CD4-positive, alpha-beta T cell treated with Interferon alpha-2 for 1 hour (primary cell): ENCODE measurements around the gene CIB4.

ENCODE experiments used
- DNase-seq, 2 donors: peaks; one replicate each; pipeline ENCODE4 v3.0.0-alpha.2; 2020 to 2022

CIB4 gene

DNA sequence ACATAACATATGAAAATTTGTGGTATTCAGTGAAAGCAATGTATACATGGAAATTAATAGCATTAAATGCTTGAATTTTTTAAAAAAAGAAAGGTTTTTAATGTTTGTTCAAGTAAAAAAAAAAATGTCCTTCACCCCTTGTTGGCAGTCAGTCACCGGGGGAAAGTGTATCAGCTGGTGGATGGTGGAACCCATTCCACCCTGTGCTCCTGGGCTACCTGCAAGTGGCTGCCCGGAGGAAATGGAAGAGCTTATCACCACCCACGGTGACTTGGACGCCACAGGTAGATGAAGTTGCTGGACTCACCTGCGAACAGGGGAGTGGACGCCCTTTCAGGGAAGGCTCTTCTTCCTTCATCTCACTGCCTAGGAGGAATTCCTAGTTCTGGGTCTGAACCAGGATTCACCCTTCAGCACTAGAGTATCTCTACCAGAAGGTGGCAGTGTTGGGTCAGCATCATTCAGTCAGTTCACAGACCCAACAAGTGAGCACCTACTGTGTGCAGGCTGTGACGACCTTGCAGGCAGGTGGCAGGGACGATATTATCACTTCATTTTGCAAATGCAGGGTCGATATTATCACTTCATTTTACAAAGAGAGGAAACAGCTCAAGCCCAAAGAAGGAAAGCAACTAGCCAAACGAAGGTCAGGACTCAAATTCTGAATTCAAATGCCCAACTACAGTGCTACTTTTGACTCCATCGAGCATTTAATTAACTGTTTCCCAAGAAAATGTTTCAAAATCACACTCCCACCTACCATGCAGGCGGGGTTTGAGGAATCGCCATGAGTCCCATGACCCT lies 35.8 kb downstream of the CIB4 start:
- peak; percentile 22 to 42 for DNase-seq

DNA sequence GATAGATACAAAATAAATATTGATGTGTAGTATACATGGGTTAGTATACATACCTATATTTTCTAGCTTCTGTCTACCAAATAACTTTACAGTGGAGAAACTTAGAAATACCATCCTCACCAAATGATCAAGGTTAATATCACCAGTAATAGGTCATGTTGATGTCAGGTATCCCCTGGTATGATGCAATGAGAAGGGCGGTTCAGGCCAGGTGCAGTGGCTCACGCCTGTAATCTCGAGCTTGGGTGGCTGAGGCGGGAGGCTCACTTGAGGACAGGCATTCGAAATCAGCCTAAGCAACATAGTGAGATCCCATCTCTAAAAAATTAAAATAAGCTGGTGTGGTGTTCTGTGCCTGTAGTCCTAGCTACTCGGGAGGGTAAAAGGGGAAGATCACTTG lies 38.6 kb downstream of the CIB4 start:
- DNase-seq, result no peak

DNA sequence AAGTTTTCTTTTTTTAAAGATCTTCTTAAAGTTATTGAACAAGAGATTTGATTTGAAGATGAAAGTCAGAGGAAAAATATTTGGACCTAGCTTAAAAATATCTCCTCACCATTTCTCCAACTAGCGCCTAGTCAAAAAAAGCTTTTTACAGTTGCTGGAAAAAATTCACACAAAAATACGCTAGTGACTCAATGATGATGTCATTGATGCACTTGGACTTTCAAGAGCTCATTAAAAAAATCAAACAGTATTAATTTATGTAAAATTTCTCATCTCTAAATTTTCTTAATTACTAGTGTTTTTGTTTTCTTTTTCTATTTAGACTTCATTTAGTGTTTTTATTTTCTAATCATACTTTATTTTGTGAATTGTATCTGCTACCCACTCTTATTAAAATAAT lies 41.8 kb downstream of the CIB4 start:
- no peak for DNase-seq

DNA sequence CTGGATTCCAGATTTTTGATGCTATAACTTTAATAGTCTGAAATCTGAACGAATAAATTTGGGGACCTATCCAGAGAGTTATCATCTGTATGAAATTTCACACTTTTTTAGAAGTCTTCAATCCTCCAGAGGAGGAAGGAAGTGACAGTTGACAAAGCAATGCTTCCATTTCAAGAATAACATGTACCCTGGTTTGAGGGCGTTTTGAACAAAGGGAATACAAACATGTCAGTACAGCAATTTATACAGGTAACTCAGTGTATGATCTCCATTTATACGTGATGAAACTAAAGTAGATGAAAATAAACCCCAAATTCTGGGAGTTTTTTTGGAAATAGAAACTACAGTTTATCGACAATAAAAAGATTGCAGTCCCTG lies 42.2 kb downstream of the CIB4 start:
- no peak for DNase-seq

DNA sequence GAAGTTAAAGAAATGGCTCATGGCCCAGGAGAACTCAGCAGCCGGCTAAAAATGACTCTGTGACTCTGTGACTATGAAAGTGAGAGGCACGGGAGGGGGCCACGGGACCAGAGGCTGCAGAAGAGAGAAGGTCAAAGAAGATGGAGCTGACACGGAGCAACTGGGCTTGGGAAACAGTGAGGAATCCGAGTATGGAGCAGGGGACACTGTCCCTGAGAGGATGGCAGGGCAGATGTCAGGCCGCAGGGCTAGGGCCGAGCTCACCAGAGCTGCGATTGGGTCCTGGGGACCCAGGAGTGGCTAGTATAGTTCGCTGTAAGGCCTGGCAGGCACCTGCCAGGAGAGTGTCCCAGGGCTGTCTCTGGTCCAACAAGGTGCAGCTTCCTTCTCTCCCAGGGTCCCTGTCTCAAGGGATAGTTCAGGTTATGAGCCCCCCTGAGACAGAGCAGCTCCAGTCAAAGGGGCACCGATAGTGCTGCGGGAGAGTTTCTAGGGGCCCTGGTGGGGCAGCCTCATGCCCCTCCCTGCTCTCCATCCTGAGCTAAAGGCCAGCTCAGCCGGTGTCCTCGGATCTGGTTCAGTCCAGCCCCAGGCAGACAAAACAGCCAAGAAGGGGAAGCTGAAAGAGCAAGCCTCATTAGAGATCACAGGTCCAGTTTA lies 42.7 kb downstream of the CIB4 start:
- no peak for DNase-seq

DNA sequence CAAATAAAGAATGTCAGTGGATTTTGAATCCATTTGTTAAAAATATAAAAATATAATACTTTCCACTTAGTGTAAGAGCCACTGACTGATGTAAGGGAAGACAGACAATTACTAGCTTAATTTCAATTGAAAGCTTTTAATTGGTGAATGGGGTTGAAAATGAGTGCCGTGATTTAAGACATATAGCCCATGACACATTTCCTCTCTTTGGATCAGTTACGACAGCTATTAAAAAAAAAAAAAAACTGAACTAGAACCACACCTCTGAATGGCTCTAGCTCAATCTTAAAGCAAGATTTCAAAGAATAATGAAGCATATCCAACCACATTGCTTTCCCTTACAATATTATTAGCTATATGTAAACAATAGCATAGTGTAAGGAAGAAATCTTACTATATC lies 44.0 kb downstream of the CIB4 start:
- DNase-seq, result no peak

DNA sequence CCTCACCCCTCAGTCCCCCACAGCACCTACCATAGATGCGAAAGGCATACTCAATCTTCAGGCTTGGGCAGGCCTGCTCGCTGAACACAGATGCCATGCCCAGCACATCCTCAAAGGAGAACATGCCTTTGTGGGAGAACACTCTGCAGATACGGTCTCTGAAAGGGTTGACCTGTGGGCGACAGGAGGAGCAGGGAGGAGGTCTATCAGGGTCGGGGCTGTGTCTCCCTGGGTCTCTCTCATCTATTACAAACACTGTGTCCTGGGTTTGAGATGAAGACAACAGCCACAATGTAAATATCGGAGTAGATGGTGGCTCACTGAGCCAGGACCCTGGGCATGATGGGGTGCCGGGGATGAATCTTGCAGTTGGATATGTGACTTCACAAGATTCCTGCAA lies 46.0 kb downstream of the CIB4 start:
- DNase-seq, result no peak

DNA sequence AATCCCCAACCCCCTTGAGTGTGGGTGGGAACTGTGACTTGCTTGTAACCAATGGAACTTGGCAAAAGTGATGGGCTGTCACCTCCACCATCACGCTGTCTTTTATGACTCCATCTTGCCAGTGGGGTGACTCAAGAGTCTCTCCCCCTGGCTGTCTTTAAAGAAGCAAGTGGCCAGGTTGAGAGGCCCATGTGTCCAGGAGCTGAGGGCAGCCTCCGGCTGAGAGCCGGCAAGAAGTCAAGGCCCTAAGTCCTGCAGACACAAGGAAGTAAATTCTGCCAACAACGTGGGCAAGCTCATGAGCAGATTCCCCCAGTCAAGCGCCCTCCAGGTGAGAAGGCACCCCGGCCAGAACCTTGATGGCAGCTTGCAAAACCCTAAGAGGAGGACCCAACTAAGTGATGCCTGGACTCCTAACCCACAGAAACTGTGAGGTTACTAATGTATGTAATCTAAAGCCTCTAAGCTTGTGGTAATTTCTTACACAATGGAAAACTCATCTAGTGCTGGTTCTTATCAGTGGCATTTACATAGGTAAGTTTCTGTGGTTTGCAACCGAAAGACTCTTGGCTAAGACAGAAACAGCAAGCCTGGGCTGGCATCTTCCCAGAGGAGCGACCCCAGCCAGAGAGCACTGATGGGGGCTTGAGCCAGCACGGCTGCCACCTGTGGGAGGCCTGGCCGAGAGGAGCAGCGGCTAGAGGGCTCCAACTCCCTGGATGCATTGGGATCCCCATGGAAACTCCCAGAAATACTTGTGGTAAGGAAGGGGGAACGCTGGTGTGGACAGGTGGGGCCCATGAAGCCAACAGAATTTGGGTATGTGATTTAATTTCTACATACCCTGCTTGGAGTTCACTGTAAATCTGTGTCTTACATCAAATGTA lies 49.3 kb downstream of the CIB4 start:
- no peak for DNase-seq

DNA sequence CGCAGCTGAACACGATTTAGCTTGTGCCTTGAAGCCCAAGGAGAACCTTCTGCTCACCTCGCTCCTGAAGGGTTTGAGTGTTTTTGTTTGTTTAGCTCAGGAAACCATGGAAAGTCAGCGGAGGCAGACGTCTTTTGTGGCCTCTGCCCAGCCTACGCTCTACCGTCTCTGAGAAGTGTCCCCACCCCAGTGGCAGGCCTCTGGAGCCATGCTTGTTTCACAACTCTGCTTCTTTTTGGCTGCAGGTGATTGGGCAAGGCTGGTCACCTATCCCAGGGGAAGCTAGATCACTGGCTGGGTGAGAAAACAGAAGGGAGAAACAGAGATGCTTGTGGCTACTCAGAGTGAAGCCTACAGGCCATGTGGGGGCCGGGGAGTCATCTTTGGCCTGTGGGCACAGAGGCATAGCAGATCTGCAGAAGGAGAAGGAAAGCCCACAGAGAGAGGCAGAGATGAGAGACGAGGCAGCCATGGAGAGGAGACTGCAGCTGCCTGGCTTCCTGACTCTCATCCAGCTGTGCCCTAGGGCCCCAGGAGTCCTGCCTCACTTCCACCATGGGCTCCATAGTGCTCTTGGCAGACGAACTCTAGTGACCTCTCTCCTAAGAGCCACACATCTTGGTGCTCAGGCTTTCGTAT lies 50.1 kb downstream of the CIB4 start:
- DNase-seq, result no peak

DNA sequence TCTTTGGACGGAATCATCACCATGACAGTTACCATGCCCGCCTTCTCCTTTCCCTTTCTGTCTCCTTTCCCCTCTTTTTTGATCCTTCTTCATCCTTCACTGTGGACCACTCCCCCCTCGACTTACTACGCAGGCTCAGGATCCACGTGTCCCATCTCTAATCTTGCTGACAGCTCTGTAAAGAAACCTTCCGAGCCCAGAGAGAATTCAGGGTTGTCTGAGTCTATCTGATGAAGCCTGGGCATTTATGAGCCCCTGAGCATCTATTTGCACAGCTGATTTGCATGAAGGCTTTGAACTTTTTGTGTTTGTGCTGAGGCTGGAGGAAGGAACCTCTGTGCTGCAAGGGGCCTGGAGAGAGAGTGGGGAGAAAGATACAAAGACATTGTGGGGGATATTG lies 50.7 kb downstream of the CIB4 start:
- no peak for DNase-seq

DNA sequence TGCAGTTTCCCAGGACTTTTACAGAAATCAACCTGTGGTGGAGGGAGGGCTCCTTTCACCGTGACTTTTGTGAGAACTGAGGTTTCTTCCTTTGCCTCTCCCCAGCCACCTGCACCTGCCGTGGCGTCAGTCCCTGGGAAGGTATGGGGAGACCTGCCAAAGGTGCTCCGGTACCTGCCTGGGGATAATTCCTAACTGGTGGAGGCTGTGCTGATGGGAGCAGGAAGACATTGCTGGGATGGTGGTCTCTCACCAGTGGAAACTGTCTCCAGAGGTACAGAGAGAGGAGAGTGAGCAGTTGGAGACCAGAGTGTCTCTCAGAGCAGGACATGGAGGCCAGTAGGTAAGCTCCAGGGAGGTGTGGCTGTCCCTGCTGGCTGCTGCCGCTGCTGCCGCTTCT lies 52.6 kb downstream of the CIB4 start:
- no peak for DNase-seq

DNA sequence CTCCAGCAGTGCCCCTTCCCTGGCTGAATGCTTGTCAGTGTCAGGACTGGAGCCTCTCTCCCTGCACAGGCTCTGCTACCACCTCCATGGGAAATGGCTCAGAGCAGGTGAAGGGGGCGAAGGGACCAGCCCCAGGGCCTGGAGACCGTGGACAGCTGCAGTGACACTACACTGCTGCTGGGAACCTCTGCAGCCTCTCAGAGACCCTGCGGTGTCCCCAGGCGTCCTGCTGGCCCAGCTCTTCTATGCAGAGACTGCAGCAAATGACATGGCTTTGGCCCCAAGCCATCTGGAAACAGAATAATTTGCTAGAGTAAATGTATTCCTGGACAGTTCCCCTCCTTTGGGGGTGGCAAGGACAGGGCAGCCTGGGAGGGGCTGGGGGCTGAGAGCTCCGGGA lies 53.2 kb downstream of the CIB4 start:
- no peak for DNase-seq

DNA sequence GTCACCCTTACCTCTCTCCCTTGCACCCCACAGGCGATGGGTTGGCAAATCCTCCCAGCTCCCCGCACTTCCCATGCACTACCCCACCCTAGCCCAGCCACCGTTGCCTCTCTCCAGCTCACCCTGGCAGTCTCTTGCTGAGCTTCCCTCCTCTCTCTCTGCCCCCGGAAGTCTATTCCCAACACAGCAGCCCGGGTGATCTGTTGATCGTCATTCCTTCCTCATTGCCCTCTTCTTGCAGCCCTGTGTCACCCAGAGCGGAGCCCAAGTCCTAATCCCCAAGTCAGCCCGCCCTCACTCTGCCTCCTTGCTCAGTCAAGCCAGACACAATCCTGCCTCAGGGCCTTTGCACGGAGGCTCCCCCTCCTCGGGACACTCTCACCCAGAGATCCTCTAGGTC lies 55.2 kb downstream of the CIB4 start:
- no peak for DNase-seq

DNA sequence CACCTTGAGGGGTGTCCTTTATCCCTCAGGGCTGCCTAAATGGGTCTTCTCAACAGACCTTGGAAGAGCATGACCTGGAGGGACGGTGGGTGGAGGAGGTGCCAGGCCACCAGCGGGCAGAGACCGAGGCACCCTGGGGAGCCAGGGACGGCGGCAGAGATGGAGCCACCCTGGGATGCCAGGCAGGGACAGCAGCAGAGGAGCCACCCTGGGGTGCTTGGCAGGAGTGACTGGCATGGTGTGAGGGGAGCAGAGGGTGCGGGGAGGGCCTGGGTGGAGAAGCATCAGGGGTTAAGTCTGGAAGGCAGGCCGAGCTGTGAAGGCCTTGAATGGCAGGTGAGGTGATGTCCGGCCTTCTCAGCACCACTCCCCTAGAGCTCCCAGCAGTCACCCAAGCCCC lies 56.1 kb downstream of the CIB4 start:
- DNase-seq, result no peak

DNA sequence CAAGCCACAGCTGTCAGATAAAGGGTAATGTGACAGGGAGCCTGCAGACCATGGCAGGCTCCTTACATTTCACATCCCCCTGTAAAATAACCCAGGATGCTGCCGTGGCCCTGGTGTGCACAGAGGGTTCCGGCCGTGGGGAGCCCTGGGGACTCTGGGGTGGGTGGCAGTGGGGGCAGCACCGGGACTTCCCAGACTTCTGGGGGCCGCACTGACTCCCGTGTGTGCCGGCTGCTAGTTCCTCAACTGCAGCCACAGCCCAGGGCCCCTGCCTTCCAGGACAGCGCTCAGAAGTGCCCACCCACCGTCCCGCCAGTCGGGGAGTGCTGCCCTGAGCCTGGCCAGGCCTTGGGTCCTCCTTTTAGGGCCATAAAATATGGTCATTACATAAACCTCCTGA lies 56.5 kb downstream of the CIB4 start:
- DNase-seq, result no peak

DNA sequence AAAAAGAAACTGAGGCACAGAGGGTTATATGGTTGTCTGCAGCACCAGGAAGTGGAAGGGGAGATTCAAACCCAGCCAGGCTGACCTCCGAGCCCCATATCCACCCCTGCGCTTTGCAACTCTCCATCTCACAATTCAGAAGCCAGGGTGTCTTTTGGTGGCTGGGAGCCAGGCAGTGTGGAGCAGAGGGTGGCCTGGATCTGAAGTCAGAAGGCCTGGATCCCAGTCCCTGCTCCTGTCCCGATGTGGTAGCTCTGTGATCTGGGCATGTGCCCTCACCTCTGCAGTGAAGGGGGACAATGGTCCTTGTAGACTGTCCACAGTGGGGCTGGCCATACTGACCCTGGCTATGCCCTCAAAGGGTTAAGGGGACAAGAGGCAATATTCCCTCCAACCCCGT lies 57.0 kb downstream of the CIB4 start:
- no peak for DNase-seq

DNA sequence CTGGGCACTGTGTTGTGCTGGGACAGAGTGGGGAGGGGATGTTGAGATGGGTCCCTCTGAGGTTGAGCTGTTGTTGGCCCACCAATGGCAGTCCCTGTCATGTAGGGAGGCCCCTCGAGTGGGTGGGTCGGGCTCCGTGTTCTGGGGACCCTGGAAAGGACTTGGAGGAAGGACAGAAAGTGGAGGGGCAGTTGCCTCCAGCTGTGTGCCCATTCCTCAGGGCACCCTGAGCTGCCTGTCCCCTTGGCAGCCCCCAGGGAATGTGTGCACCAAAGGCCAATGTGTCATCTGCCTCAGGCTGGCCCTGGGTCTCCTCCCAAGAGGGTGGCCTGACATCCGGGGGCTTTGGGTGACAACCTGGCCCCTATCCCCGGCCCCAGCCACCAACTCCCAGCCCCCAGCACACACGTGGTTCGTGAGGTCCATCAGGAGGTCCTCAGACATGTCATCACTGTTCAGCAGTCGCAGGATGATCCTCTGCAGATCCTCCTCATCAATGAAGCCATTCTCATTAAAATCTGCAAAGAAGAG lies 57.7 kb downstream of the CIB4 start:
- DNase-seq, result no peak

DNA sequence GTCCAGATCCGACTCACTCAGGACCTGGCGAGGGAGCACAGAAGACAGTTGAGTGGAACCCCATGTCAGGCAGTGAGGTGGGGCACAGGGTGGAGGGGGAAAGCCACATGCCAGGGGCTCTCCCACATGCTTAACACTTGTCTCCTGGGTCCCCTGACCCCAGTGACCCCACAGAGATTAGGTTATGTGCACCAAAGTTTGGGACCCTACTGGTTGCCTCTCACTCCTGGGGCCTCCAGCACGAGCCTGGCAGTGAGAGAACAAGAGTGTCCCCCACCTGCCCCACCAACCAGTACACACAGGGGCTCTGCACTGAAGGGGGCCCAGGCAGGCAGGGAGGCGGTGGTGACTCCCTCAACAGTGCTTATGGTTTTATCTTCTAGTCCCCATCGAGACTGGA lies 58.3 kb downstream of the CIB4 start:
- DNase-seq, result no peak

DNA sequence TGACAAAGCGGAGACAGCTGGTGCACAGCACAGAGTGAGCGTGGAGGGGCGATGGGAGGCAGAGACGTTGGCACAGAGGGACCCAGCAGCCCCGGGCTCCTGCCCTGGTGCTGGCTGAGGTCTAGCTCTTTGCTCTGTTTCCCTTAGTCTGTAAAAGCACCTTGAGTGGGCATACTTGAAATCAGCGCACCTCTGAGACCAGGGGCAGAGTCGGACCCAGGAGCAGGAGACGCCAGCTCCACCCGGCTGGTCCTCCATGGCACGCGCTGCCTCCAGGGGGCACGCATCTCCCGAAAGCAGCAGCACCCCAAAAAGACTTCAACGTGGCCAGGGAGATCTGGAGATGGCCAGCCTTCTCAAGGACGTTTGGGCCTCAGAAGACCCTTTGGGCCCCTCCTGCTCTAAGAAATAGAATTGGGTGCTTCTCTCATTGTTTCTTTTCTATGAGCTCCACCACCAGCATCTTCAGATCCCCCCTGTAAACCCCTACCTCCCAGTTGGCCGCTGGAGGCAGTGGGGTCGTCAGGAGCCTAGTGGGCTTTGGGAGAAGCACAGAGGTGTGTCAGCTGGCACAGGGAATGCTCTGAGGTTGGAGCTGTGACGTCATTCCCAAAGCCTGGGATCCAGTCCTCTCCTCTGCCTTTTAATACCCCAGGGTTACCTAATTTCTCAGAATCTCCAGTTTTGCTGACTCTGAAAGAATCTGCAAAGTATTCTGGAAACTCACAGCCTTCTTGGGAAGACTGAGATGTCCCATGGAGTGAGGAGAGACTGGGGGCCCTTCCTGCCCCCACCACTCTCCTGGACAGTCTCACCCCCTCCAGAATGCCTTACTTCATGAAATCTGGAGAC lies 58.9 kb downstream of the CIB4 start:
- no peak for DNase-seq

DNA sequence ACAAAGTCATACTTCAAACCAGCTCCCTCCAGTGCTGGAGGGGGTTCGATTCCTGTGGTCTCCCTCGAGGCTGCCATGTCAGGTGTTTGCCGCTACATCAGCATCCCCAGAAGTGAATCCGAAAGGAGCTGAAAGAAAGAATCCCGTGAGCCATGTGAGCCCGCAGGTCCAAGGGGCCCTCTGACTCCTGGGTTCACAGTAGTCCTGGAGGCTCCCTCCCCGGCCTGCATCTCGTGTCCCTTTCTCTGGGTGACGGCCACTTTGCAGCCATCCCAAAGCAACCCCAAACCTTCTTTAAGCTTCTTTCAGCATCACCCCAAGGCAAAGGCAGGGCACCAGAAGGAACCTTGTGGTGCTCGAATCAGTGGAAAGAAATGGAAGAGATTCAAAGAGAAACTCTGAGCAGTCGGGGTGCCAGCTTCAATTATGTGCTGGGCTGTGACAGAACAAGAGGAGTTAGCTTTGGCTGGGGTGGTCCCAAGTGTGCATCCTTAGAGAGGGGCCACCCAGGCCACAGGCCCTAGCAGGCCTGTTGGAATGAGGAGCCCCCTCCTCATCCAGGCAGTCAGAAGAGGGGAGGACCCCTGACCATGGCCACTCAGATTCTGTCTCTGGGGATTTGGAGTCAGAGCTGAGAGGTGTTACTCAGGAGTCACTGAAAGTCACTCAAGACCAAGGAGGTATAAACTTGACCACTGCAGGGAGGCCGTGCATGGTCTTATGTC lies 59.7 kb downstream of the CIB4 start:
- no peak for DNase-seq

DNA sequence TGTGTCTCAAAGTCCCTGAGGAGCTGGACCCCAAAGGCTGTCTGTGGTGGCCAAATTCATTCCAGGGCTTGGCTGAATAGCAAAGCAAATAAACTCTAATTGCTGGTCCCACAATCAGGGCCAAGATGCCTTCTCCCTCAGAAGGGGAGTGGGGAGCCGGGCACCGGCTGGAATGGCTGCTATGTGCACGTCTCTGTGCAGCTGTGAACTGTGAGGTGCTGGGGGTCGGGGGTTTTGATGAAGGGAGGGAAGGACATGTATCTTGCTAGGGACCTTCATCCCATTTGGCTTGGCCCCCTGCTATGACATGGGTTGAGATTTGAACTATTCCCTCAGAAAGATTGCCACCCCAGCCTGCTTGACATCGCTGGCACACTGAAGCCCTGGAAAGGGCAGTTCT lies 60.4 kb downstream of the CIB4 start:
- no peak for DNase-seq
